Activated CD4-positive, alpha-beta memory T cell treated with anti-CD3 and anti-CD28 coated beads, Interleukin-2, amount 10 ng/mL, durations not matched to agents 7 days and 5 days (primary cell): ENCODE results near the gene NCKAP5. TPM values are rescaled to one million over a fixed set of nuclear protein-coding genes. Genes with fewer than 3 reads are reported as not detected.

Source experiments
- CTCF ChIA-PET: fragments of 350-600 bp; sonication (Branson Sonifier 250); formaldehyde crosslinking; loops from one replicate; lab custom pipeline; 2021; ENCODE audit warnings: antibody characterized with exemption, inconsistent platforms; lab: Charles Lee
- POLR2A ChIA-PET: fragments of 350-600 bp; sonication (Branson Sonifier 250); formaldehyde crosslinking; loops from one replicate; lab custom pipeline; 2021; ENCODE audit warnings: antibody characterized with exemption; lab: Charles Lee
- DNase-seq: peaks from one replicate; pipeline ENCODE4 v3.0.0-alpha.2; 2020
- H3K27ac Mint-ChIP-seq: one replicate; pipeline ENCODE4 v1.8.0; 2021; ENCODE audit warnings: mild to moderate bottlenecking, mixed read lengths
- H3K27me3 Mint-ChIP-seq: one replicate; pipeline ENCODE4 v1.8.0; 2021; ENCODE audit warnings: mixed read lengths
- H3K36me3 Mint-ChIP-seq: one replicate; pipeline ENCODE4 v1.8.0; 2021; ENCODE audit warnings: low read depth, mixed read lengths
- H3K4me1 Mint-ChIP-seq: one replicate; pipeline ENCODE4 v1.8.0; 2021; ENCODE audit warnings: mixed read lengths
- H3K4me3 Mint-ChIP-seq: one replicate; pipeline ENCODE4 v1.8.0; 2021; ENCODE audit warnings: mild to moderate bottlenecking, mixed read lengths
- H3K9me3 Mint-ChIP-seq: one replicate; pipeline ENCODE4 v1.8.0; 2021; ENCODE audit warnings: mixed read lengths
- total RNA-seq, 2 experiments: library from RNA; stranded (reverse); gene quantifications; one replicate each; pipeline ENCODE4 v1.2.3, GENCODE V29; 2021

Gene NCKAP5
- total RNA-seq, 2 experiments from 2014 or later = not detected

DNA sequence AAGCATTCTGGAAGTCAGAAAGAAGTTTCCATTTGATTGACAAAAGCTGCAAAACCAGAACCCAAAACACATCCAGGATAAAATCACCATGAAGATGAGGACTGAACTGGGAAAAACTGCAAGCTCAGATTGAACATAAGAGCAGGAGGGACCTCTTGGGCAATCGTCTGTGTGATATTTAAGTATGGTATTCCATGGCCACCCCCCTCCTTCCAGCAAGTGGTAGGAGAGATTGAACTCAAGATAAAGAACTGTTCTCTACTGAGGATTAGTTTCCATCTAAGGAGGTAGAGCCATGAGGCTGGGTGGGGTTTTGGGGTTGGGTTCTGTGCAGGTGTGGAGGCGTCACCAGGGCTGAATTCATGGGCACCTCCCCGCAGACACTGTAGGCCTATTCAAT lies 251.1 kb downstream of the NCKAP5 start:
- POLR2A ChIA-PET = no interaction called here

DNA sequence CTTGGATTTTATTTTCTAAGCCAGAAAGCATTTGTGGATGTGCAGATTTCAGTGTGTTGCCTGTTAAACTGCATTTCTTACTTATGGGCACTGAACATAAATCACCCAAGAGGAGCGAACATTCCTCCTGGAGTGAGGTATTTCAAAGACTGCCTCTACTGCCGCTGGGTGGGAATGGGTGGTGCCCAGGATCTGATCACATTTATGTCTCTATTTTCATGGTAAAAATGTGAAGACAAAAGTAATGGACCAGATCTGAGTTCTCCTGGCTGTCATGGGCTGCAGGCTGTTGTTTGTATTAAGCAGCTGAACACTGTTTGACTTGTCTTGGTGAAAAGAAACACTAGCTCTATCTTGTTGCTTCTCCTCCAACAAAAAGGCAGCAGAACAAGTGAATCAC lies 251.7 kb downstream of the NCKAP5 start:
- POLR2A ChIA-PET = no interaction called here
- Mint-ChIP-seq H3K9me3 (no peaks in the 10 kb centered on the region), H3K27me3 (no peaks in the 10 kb centered on the region), H3K27ac (no peak overlapping the region), H3K4me3 (no peak overlapping the region), H3K36me3 (no peaks in the 10 kb centered on the region), H3K4me1 (no peaks in the 10 kb centered on the region)
- CTCF ChIA-PET = no interaction called here
- no peak for DNase-seq

More for the DNA sequence above, 251.1 kb downstream of the NCKAP5 start:
- H3K27me3 Mint-ChIP-seq = no peaks in the 10 kb centered on the region
- H3K4me3 Mint-ChIP-seq = no peak overlapping the region
- H3K36me3 Mint-ChIP-seq = no peaks in the 10 kb centered on the region
- H3K4me1 Mint-ChIP-seq = no peaks in the 10 kb centered on the region
- H3K27ac Mint-ChIP-seq = no peak overlapping the region
- CTCF ChIA-PET = no interaction called here
- no peak for DNase-seq
- H3K9me3 Mint-ChIP-seq = no peaks in the 10 kb centered on the region

DNA sequence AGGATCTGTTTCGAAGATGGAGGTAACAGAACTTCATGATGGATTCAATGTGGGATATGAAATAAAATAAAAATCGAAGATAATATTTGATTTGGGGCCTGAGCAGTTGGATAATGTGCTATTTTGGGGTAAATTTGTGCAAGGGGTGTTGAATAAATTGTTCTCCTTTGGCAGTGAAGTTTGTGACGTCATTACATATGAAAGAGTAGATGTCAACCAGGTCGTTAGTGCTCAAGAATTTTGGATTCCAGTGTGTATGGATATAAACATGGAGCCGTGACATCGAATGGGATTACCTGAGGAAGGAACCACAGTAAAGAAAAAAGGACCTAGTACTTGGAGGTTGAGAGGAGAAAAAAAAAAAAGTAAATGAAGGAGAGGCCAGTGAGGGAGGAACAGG lies 253.0 kb downstream of the NCKAP5 start:
- H3K36me3 Mint-ChIP-seq = no peaks in the 10 kb centered on the region
- no peak overlapping the region for H3K4me3 Mint-ChIP-seq
- no peak overlapping the region for H3K27ac Mint-ChIP-seq
- H3K4me1 Mint-ChIP-seq = no peaks in the 10 kb centered on the region
- ChIA-PET CTCF (no interaction called here), POLR2A (no interaction called here)
- DNase-seq = no peak
- peaks cover 3% of the 10 kb centered on the region for H3K9me3 Mint-ChIP-seq
- no peaks in the 10 kb centered on the region for H3K27me3 Mint-ChIP-seq

DNA sequence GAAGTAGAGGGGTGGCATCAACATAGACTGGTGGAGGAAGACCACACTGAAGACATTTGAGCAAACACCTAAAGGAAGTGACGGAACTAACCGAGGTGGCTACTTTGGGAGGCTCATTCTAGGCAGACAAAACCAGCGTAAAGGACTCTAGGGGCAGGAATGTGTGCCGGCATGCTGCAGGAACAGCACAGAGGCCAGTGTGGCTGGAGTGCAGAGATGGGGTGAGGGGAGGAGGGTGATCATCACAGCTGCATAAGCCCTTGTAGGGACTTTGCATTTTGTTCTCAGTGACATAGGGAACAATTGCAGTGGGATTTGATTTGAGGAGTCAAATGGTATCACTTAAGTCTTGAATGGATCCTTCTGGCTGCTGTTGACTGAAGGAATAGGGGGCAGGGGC lies 253.5 kb downstream of the NCKAP5 start:
- Mint-ChIP-seq H3K4me1 (no peaks in the 10 kb centered on the region), H3K36me3 (no peaks in the 10 kb centered on the region), H3K27ac (no peak overlapping the region), H3K4me3 (no peak overlapping the region), H3K27me3 (no peaks in the 10 kb centered on the region), H3K9me3 (peaks cover 3% of the 10 kb centered on the region)
- CTCF ChIA-PET = no interaction called here
- POLR2A ChIA-PET = no interaction called here
- DNase-seq = no peak

DNA sequence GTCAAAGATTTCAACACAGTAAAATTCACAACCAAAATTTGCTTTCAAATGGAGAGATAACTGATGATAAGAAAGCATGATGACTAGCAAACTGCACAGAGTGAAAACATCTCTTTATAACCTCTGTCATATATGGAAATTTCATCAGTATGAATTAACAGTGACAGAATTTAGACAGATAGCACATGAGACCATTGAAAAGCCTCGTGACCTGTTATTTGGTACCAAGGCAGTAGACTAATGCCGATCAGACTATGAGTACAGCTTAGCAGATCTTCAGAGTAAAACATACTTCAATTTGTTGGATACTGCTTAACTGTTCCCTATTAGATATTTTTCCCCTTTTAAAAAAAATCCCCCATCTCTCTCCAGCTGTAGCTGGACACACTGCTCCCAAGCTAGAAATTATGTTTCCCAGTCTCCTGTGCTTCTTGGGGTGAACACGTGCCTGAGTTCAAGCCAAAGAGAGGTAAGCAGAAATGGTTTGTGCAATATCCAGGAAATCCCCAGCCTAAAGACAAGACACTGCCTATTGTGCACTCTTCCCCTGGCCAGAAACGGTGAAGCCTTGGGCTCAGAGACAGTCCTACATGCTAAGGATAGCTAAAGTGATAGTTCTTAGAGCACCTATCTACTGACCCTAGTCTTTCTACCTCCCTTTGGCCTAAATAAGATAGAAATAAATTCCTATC lies 256.1 kb downstream of the NCKAP5 start:
- ChIA-PET CTCF (no interaction called here), POLR2A (no interaction called here)
- H3K4me3 Mint-ChIP-seq = no peak overlapping the region
- H3K36me3 Mint-ChIP-seq = no peaks in the 10 kb centered on the region
- no peak overlapping the region for H3K27ac Mint-ChIP-seq
- no peak for DNase-seq
- H3K4me1 Mint-ChIP-seq = no peaks in the 10 kb centered on the region
- peaks cover 3% of the 10 kb centered on the region for H3K9me3 Mint-ChIP-seq
- H3K27me3 Mint-ChIP-seq = no peaks in the 10 kb centered on the region

DNA sequence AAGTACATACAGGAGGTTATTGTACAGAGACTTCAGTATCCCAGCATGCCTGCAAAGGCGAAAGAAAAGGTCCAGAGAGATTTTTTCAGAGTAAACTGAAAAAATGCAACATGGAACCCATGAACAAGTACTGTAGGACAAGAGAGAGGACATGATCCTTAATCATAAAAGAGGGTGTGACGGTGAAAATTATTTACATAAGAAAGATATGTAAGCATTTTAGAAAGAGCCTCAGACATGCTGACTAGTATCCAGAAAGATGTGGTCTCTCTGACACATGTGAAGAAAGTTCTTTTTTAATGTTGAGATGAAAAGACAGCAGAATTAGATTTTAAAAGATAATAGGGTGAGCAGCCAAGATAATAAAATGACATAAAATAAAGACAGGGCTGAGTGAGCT lies 262.0 kb downstream of the NCKAP5 start:
- no peak overlapping the region for H3K27ac Mint-ChIP-seq
- POLR2A ChIA-PET = no interaction called here
- H3K27me3 Mint-ChIP-seq = no peaks in the 10 kb centered on the region
- no peaks in the 10 kb centered on the region for H3K4me1 Mint-ChIP-seq
- no peak for DNase-seq
- CTCF ChIA-PET = no interaction called here
- H3K36me3 Mint-ChIP-seq = no peaks in the 10 kb centered on the region
- no peak overlapping the region for H3K4me3 Mint-ChIP-seq
- H3K9me3 Mint-ChIP-seq = peaks cover 3% of the 10 kb centered on the region

DNA sequence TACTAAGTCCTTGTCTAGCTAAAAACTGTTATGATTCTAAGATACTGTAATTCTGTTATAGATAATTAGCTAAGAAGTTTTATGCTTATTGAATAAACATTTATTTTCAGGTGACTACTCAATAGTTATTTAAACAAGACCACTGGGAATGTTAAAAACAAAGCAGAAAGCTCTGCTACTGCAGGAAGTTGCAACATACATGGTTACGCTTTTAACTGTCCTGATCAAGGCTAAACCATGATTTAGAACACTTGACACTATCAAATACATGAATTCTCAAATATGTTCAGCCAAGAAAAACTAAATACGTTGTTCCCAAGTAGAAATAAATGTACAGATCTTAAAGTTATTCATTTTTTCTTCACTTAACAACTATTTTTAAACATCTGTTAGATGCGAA lies 263.9 kb downstream of the NCKAP5 start:
- H3K4me3 Mint-ChIP-seq = no peak overlapping the region
- no peaks in the 10 kb centered on the region for H3K9me3 Mint-ChIP-seq
- no peak for DNase-seq
- H3K4me1 Mint-ChIP-seq = no peaks in the 10 kb centered on the region
- ChIA-PET CTCF (no interaction called here), POLR2A (no interaction called here)
- no peak overlapping the region for H3K27ac Mint-ChIP-seq
- no peaks in the 10 kb centered on the region for H3K27me3 Mint-ChIP-seq
- H3K36me3 Mint-ChIP-seq = no peaks in the 10 kb centered on the region

DNA sequence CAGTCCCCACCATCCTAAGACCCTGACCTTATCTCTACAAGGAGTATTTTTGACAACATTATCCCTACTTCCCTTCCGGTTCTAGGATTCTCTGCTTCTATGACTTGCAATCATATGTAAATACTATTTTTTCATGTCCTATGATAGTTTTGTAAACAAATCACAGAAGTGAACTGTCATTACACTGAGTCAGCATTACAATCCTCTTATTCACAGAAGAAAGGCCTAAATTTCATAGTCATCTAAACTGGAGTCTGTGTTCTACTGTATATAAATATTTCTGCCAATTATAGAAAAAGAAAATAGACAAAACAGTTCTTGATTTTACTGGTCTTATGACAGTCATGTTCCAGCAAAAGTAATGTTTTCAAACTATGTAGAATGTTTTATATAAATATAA lies 265.1 kb downstream of the NCKAP5 start:
- Mint-ChIP-seq H3K4me3 (no peak overlapping the region), H3K4me1 (no peaks in the 10 kb centered on the region), H3K36me3 (no peaks in the 10 kb centered on the region), H3K27me3 (no peaks in the 10 kb centered on the region), H3K27ac (no peak overlapping the region), H3K9me3 (no peaks in the 10 kb centered on the region)
- CTCF ChIA-PET = no interaction called here
- POLR2A ChIA-PET = no interaction called here
- no peak for DNase-seq

DNA sequence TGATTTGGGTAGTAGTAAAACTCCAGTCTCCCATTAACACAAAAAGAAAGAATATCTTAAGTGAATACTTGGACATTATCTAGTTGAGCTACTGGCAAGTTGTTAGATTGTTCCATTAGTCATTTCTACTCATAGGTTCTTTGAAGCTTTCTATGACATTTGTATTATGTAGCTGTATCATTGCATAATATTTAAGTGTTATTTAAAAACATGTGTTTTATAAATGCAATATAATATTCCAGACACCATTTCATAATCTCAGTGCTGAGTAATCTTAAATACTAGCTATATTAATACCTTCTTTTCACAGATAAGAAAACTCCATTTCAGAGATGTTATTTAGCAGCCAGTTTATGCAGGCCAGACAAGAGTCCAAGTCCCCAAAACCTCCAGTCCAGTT lies 271.9 kb downstream of the NCKAP5 start:
- H3K4me3 Mint-ChIP-seq = no peak overlapping the region
- H3K4me1 Mint-ChIP-seq = no peaks in the 10 kb centered on the region
- no peaks in the 10 kb centered on the region for H3K36me3 Mint-ChIP-seq
- no peaks in the 10 kb centered on the region for H3K9me3 Mint-ChIP-seq
- H3K27me3 Mint-ChIP-seq = no peaks in the 10 kb centered on the region
- ChIA-PET CTCF (no interaction called here), POLR2A (no interaction called here)
- no peak overlapping the region for H3K27ac Mint-ChIP-seq
- no peak for DNase-seq

DNA sequence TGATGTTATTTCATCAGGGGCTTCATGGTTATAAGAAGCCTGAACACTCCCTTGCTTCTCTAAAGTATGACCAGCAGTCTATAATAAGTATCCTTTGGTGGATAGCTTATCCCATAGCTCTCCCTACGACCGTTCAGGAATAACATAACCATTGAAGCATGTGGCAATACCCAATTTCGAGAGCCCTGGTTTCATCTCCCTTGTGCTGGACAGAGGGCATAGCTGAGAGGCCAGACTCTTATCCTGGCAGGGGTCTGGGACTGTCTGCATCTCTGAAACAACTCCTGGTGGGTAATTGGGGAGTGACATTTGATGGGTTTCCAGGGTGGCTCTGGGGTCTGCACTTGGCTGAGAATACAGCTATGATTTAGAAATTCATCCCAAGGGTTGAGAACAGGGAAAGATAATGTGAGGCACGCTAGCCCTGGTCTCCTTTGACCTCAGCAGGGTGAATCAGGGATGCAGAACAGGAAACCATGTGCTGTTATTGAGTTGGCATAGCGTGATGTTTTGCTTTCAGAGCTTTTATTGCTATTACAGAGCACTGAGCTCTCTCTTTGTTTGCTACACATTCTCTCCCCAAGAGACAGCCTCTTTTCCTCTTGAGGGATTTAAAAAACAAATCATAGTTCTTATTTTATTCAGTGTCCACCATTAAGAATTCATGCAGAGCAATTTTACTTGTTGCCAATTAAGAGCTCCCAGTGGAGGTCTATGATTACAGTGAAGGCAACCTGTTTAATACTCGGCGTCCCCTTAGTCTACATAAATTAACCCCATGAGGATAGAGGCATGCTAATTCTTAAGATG lies 274.5 kb downstream of the NCKAP5 start:
- H3K4me3 Mint-ChIP-seq = no peak overlapping the region
- H3K9me3 Mint-ChIP-seq = no peaks in the 10 kb centered on the region
- H3K27ac Mint-ChIP-seq = no peak overlapping the region
- POLR2A ChIA-PET = no interaction called here
- H3K36me3 Mint-ChIP-seq = no peaks in the 10 kb centered on the region
- CTCF ChIA-PET = no interaction called here
- no peak for DNase-seq
- no peaks in the 10 kb centered on the region for H3K4me1 Mint-ChIP-seq
- no peaks in the 10 kb centered on the region for H3K27me3 Mint-ChIP-seq

DNA sequence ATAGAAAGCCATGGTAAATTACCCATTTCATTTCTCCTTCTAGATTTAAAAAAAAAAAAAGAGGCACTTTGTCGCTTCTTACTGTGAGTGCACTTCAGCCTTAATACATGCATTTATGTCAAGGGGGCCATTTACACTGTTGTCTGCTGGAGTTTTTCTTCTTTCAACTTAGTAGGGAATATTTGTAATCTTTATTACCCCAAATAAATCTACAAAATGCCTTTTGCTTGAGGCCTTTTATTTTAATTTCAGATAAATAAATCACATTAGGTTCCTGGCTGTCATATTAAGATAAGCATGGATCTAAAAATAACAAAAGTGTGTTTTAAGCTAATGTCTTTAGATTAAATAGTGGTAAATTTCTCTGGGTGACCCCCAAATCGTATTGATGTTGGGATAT lies 276.0 kb downstream of the NCKAP5 start:
- H3K27me3 Mint-ChIP-seq = no peaks in the 10 kb centered on the region
- CTCF ChIA-PET = no interaction called here
- H3K4me1 Mint-ChIP-seq = no peaks in the 10 kb centered on the region
- no peak overlapping the region for H3K4me3 Mint-ChIP-seq
- no peak for DNase-seq
- no peaks in the 10 kb centered on the region for H3K36me3 Mint-ChIP-seq
- no peak overlapping the region for H3K27ac Mint-ChIP-seq
- no peaks in the 10 kb centered on the region for H3K9me3 Mint-ChIP-seq
- POLR2A ChIA-PET = no interaction called here

DNA sequence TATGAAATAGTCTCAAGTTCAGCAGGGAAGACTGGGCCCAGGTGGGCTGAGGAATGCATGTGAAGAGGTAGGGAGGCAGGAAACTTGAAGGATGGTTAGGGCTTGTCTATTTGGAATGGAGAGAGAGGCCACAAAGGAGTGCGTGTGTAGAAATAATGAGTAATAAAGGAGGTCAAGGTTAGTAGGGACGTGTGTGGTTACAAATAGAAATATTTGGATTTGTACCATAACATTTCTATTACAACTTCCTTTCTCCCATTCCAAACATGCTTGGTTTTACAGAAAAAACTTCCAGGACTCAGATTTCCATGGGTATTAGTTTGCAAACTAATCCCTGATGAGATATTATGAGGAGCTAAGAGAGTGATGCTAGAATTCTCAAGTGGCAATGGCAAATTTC lies 280.6 kb downstream of the NCKAP5 start:
- no peak for DNase-seq
- H3K4me1 Mint-ChIP-seq = no peaks in the 10 kb centered on the region
- no peaks in the 10 kb centered on the region for H3K27me3 Mint-ChIP-seq
- H3K9me3 Mint-ChIP-seq = peaks cover 6% of the 10 kb centered on the region
- H3K4me3 Mint-ChIP-seq = no peak overlapping the region
- CTCF ChIA-PET = no interaction called here
- POLR2A ChIA-PET = no interaction called here
- no peaks in the 10 kb centered on the region for H3K36me3 Mint-ChIP-seq
- H3K27ac Mint-ChIP-seq = no peak overlapping the region

DNA sequence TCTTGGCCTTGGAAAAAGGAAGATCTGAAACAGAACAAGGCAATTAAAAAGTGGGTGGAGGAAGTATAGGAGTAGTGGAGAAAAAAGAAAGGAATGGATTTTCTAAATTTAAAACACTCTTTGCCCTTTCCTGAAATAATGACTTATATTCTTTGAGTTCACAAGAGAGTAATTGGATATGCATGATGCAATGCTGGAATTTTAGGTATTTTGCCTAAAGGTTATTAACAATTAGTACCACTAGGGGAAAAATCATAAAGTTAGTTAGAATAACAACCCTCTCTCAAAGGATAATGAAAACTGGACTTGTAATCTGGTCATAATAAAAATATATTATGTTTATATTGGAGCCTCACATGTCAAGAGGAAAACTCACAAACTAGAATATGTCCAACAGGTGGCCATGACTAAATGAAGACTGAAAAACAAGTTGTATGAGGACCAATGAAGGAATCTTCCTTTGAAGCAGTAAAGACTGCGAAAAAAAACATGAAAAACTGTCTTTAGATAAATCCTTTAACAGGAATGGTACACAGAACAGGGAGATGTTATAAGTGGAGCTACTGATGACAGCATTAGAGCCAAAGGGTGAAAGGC lies 281.8 kb downstream of the NCKAP5 start:
- POLR2A ChIA-PET = no interaction called here

More for the DNA sequence above, 281.8 kb downstream of the NCKAP5 start:
- CTCF ChIA-PET = no interaction called here
- Mint-ChIP-seq H3K4me1 (no peaks in the 10 kb centered on the region), H3K9me3 (peaks cover 6% of the 10 kb centered on the region), H3K4me3 (no peak overlapping the region), H3K27me3 (no peaks in the 10 kb centered on the region), H3K36me3 (no peaks in the 10 kb centered on the region), H3K27ac (no peak overlapping the region)
- DNase-seq = no peak
